Erythroblast (primary cell): Measurements from ENCODE around the gene NUDT21.
A peak's percentile ranks its signal among the peaks of the same experiment; 100 is the strongest.

Experiments used
- GATA1 ChIP-seq: IDR thresholded peaks from 2 replicates; pipeline ENCODE4 v1.6.1; 2011; ENCODE audit warnings: low read depth, mild to moderate bottlenecking, control low read depth, low read length, moderate library complexity
- POLR2A ChIP-seq: IDR thresholded peaks from 2 replicates; pipeline ENCODE4 v1.6.1; 2011; ENCODE audit warnings: mild to moderate bottlenecking, low read length

DNA sequence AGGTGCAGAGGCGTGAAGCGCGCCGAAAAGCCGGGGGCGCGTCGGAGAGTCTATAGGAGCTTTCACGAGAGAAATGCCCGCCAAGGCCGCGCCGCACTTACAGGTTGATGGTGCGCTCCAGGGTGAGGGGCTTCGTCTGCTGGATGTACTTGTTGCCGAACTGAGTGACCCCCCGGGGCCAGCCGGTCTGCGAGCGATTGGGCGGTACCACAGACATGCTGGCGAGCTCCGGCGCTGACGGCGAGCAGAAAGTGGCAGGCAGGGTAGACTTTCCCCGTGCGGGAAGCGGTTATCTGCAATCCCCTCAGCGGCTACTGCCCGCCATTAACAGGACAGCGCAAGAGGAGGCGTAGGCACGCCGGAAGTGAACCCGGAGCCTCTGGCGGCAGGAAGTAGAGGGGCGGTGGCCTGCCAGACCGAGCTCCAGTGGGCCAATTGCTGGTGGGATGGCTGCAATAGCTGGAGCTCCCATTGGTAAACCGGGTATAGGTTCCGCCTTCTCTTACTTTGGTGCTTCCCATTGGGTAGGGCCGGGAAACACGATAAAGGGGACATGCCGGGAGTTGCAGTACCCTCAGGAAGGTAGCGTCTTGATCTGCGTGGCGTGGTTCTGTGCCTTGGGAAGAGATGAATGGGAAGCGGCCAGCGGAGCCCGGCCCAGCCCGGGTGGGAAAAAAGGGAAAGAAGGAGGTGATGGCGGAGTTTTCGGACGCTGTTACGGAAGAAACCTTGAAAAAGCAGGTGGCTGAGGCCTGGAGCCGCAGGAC lies at the start of gene NUDT21, which contains the start of gene OGFOD1:
- TF ChIP-seq POLR2A = peak; percentile 93
- TF ChIP-seq GATA1 = no peak
